Panc1 (cell line): ENCODE results near the gene COL5A1.

Experiments
- POLR2AphosphoS5 ChIP-seq: IDR thresholded peaks from 2 replicates; pipeline ENCODE4 v1.6.1; 2012; ENCODE audit warnings: mild to moderate bottlenecking, low read depth, low read length, moderate library complexity
- REST ChIP-seq, 2 experiments: IDR thresholded peaks; 2 replicates each; pipeline ENCODE4 v1.6.1; 2011 to 2012; ENCODE audit warnings: low read depth in 2 of 2, control low read depth in 1 of 2, low read length in 1 of 2, mild to moderate bottlenecking in 1 of 2, moderate library complexity in 1 of 2; ENCODE audit not compliant: insufficient read depth in 1 of 2
- SIN3A ChIP-seq: IDR thresholded peaks from 2 replicates; pipeline ENCODE4 v1.6.1; 2012; ENCODE audit warnings: low read depth, mild to moderate bottlenecking, low read length, moderate library complexity, borderline replicate concordance; ENCODE audit not compliant: insufficient read depth
- TF ChIP-seq, protein P1 (sequence below): fragments of 450-650 bp; IDR thresholded peaks from 2 replicates; pipeline ENCODE4 v1.5.1; 2017; ENCODE audit warnings: mild to moderate bottlenecking

DNA sequence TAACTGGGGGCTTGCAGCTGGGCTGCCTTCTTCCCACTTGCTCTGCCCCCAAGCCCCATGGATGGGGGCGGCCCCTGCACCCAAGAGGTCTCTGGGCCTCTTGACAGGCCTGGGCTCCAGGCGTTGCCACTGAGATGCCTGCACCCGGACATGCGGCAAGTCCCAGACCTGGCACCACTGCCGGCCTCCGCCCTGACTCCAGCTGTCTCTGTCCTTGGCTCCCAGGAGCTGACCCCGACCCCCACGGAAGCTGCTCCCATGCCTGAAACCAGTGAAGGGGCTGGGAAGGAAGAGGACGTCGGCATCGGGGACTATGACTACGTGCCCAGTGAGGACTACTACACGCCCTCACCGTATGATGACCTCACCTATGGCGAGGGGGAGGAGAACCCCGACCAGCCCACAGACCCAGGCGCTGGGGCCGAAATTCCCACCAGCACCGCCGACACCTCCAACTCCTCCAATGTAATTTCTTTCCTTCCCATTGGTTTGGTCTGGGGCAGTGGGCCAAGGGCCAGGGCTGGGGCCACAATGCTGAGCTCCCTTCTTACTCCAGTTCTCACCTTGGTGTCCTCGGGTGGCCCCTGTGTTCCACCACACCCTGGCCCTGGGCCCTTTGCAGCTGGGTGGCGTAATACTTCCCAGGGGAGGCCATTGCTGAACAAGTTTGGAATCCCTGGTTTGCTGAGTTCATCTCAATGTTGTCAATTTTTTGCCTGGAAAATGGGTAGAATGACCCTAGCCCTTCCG, 88.6 kb downstream of the COL5A1 start:
- TF ChIP-seq, protein P1, sequence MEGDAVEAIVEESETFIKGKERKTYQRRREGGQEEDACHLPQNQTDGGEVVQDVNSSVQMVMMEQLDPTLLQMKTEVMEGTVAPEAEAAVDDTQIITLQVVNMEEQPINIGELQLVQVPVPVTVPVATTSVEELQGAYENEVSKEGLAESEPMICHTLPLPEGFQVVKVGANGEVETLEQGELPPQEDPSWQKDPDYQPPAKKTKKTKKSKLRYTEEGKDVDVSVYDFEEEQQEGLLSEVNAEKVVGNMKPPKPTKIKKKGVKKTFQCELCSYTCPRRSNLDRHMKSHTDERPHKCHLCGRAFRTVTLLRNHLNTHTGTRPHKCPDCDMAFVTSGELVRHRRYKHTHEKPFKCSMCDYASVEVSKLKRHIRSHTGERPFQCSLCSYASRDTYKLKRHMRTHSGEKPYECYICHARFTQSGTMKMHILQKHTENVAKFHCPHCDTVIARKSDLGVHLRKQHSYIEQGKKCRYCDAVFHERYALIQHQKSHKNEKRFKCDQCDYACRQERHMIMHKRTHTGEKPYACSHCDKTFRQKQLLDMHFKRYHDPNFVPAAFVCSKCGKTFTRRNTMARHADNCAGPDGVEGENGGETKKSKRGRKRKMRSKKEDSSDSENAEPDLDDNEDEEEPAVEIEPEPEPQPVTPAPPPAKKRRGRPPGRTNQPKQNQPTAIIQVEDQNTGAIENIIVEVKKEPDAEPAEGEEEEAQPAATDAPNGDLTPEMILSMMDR, result no peak
- TF ChIP-seq REST (IDR thresholded peaks at IDR 0.05; ENCODE audit: insufficient read depth in 1 of 2, low read depth in 2 of 2, low read length in 1 of 2) (no peak), SIN3A (no peak), POLR2AphosphoS5 (no peak)
